IMR-90 (cell line): ENCODE measurements around the gene BZW2. TPM values are rescaled to one million over a fixed set of nuclear protein-coding genes. Genes with fewer than 3 reads are reported as not detected.

Experiments used
- ATAC-seq: fragments of 200-7000 bp; cut with Tn5 transposase; 2 replicates; pipeline ENCODE4 v1.9.1; 2020; ENCODE audit warnings: low read depth, mild to moderate bottlenecking, moderate library complexity
- BruUV-seq: library from RNA; stranded (reverse); fragments of 400-500 nt; replicated peaks from 2 replicates; lab custom pipeline; 2021; lab: Mats Ljungman, UMichigan
- CTCF ChIA-PET: fragments of 300-600 bp; formaldehyde crosslinking; extraction: SDS; loops from one replicate; lab custom pipeline; 2021; ENCODE audit warnings: antibody characterized with exemption; lab: Yijun Ruan, JAX
- POLR2A ChIA-PET: fragments of 300-600 bp; sonication (Branson Sonifier 250); formaldehyde crosslinking; loops from one replicate; lab custom pipeline; 2022; ENCODE audit warnings: antibody characterized with exemption; ENCODE audit not compliant: unreplicated experiment; lab: Charles Lee
- DNase-seq: peaks from one replicate; pipeline ENCODE4 v3.0.0; 2013
- H2AFZ ChIP-seq: replicated peaks from 2 replicates; pipeline ENCODE3; 2013; ENCODE audit warnings: low read length, mild to moderate bottlenecking; ENCODE audit not compliant: poor library complexity
- H2AK5ac ChIP-seq: 2 replicates; pipeline ENCODE4 v1.6.1; 2013; ENCODE audit warnings: low read depth, low read length, inconsistent platforms
- H2AK9ac ChIP-seq: replicated peaks from 2 replicates; pipeline ENCODE3; 2013; ENCODE audit warnings: mild to moderate bottlenecking, low read depth, low read length, moderate library complexity; ENCODE audit not compliant: poor library complexity
- H2BK120ac ChIP-seq: 2 replicates; pipeline ENCODE4 v1.6.1; 2013; ENCODE audit warnings: low read depth, low read length, inconsistent platforms
- H2BK15ac ChIP-seq: 3 replicates; pipeline ENCODE4 v1.6.1; 2013; ENCODE audit warnings: low read depth, low read length, inconsistent platforms
- H2BK20ac ChIP-seq: 2 replicates; pipeline ENCODE4 v1.6.1; 2013; ENCODE audit warnings: low read depth, mild to moderate bottlenecking, inconsistent platforms, low read length, moderate library complexity
- H2BK5ac ChIP-seq: 2 replicates; pipeline ENCODE4 v1.6.1; 2013; ENCODE audit warnings: mild to moderate bottlenecking, low read depth, low read length, inconsistent platforms; ENCODE audit not compliant: poor library complexity, severe bottlenecking
- H3K14ac ChIP-seq: replicated peaks from 2 replicates; pipeline ENCODE4 v1.6.1; 2013; ENCODE audit warnings: low read depth, low read length, inconsistent platforms
- H3K18ac ChIP-seq: 2 replicates; pipeline ENCODE4 v1.6.1; 2013; ENCODE audit warnings: low read depth, low read length, control low read depth
- H3K23ac ChIP-seq: 2 replicates; pipeline ENCODE4 v1.6.1; 2013; ENCODE audit warnings: low read depth, low read length, inconsistent platforms
- H3K27ac ChIP-seq: 2 replicates; pipeline ENCODE4 v1.5.1; 2013; ENCODE audit warnings: mild to moderate bottlenecking, control low read depth, low read length; ENCODE audit not compliant: insufficient read depth
- H3K27me3 ChIP-seq: 2 replicates; pipeline ENCODE4 v1.6.1; 2013; ENCODE audit warnings: low read length; ENCODE audit not compliant: control insufficient read depth, insufficient read depth
- H3K36me3 ChIP-seq: 2 replicates; pipeline ENCODE4 v1.6.1; 2013; ENCODE audit warnings: low read length, mixed read lengths; ENCODE audit not compliant: control insufficient read depth, insufficient read depth
- H3K4ac ChIP-seq: 2 replicates; pipeline ENCODE4 v1.6.1; 2013; ENCODE audit warnings: low read depth, low read length, inconsistent platforms
- H3K4me1 ChIP-seq: 2 replicates; pipeline ENCODE4 v1.6.1; 2013; ENCODE audit warnings: low read length, mixed read lengths; ENCODE audit not compliant: control insufficient read depth, insufficient read depth
- H3K4me2 ChIP-seq: 2 replicates; pipeline ENCODE4 v1.6.1; 2013; ENCODE audit warnings: low read depth, mild to moderate bottlenecking, control low read depth, low read length, moderate library complexity
- H3K4me3 ChIP-seq: 2 replicates; pipeline ENCODE4 v1.5.1; 2013; ENCODE audit warnings: low read depth, mild to moderate bottlenecking, control low read depth, low read length, moderate library complexity; ENCODE audit not compliant: insufficient read depth
- H3K56ac ChIP-seq: 2 replicates; pipeline ENCODE4 v1.6.1; 2013; ENCODE audit warnings: low read length, inconsistent platforms; ENCODE audit not compliant: insufficient read depth; ENCODE audit errors: extremely low read depth
- H3K79me1 ChIP-seq, 2 experiments: 2 replicates each; pipeline ENCODE4 v1.6.1; 2013; ENCODE audit warnings: low read length in 2 of 2, inconsistent platforms in 1 of 2, low read depth in 1 of 2
- H3K9ac ChIP-seq: 2 replicates; pipeline ENCODE4 v1.6.1; 2013; ENCODE audit warnings: low read depth, low read length, control low read depth
- H3K9me1 ChIP-seq: 2 replicates; pipeline ENCODE4 v1.6.1; 2013; ENCODE audit warnings: low read length, inconsistent platforms; ENCODE audit not compliant: insufficient read depth
- H3K9me3 ChIP-seq: 2 replicates; pipeline ENCODE4 v1.6.1; 2013; ENCODE audit warnings: low read length; ENCODE audit not compliant: control insufficient read depth, insufficient read depth
- H4K20me1 ChIP-seq: 2 replicates; pipeline ENCODE4 v1.6.1; 2013; ENCODE audit warnings: low read length, inconsistent platforms; ENCODE audit not compliant: insufficient read depth
- H4K5ac ChIP-seq: 2 replicates; pipeline ENCODE4 v1.6.1; 2013; ENCODE audit warnings: mild to moderate bottlenecking, low read depth, low read length, control low read depth
- H4K8ac ChIP-seq, 2 experiments: 2 replicates each; pipeline ENCODE4 v1.6.1; 2013; ENCODE audit warnings: low read depth in 2 of 2, low read length in 2 of 2, control low read depth in 1 of 2, inconsistent platforms in 1 of 2
- H4K91ac ChIP-seq: 2 replicates; pipeline ENCODE4 v1.6.1; 2013; ENCODE audit warnings: low read depth, low read length, inconsistent platforms; ENCODE audit not compliant: insufficient read depth
- FOS ChIP-seq: fragments of 150-350 bp; IDR thresholded peaks from 2 replicates; pipeline ENCODE4 v1.6.1; 2016; ENCODE audit warnings: low read depth, low read length
- WGBS, 2 experiments: methylation state at CpG; one replicate each; pipeline versions ENCODE4 v1.1.5 to v1.1.7; 2013; ENCODE audit warnings: missing lambda C conversion rate in 2 of 2; ENCODE audit not compliant: insufficient read length in 1 of 2; ENCODE audit errors: extremely low coverage in 2 of 2; 5-methylcytosine and 5-hydroxymethylcytosine counted together
- dilution Hi-C: fragments of 300-500 bp; cut with HindIII; formaldehyde crosslinking; loops from one replicate; pipeline ENCODE4 v1.14.3; 2018; ENCODE audit warnings: low sequenced_read_pairs; ENCODE audit not compliant: unreplicated experiment
- in situ Hi-C: fragments of 300-500 bp; cut with MboI; formaldehyde crosslinking; loops from 3 replicates; pipeline ENCODE4 v1.14.3; 2019; ENCODE audit warnings: low sequenced_read_pairs, inconsistent platforms, mixed read lengths
- intact Hi-C: fragments of 100-400 bp; cut with micrococcal nuclease; formaldehyde crosslinking; loops from 2 replicates; pipeline ENCODE4 v1.10.0; 2022
- polyA plus RNA-seq, 3 experiments: library from polyadenylated mRNA; depleted of rRNA; stranded (reverse); fragments of >200 nt; gene quantifications; 2 replicates each; pipeline ENCODE4 v1.2.3, GENCODE V29; 2012; ENCODE audit warnings: low replicate concordance in 1 of 3
- total RNA-seq: library from RNA; depleted of rRNA; stranded (reverse); fragments of >200 nt; gene quantifications from 2 replicates; pipeline ENCODE4 v1.2.3, GENCODE V29; 2012

BZW2 gene
- total and polyA plus RNA-seq, 2 of the 4 experiments (the other 2 are of a cell fraction), result 58.1 to 92.9 TPM

DNA sequence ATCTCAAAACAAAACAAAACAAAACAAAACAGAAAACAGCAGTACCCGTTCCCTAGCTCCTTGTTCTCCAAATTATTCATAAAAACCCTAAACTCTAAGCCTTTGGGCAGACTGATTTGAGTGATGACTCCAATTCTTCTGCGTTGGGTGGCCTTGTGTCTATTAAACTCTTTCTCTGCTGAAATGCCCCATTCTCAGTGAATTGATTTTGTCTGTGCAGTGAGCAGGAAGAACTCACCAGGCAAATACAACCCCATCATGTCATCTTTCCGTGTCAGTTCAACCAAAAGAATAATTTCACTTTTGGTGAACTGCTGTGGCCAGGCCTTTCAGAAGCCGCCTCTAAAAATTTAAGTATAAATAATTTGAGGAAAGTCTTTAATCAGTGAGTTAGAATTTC, 89.0 kb downstream of the BZW2 start:
- Histone ChIP-seq H3K79me1 (no peaks in the 10 kb centered on the region), H4K20me1 (no peaks in the 10 kb centered on the region), H2AFZ (no peak overlapping the region), H3K36me3 (no peaks in the 10 kb centered on the region), H2BK15ac (no peak overlapping the region), H2BK5ac (no peak overlapping the region), H2AK9ac (no peak overlapping the region), H3K9ac (no peak overlapping the region), H3K4ac (no peak overlapping the region), H2BK20ac (no peak overlapping the region), H3K18ac (no peak overlapping the region), H2BK120ac (no peak overlapping the region), H3K4me3 (no peak overlapping the region), H4K5ac (no peak overlapping the region), H3K4me2 (no peak overlapping the region), H3K27ac (no peak overlapping the region), H3K9me3 (no peaks in the 10 kb centered on the region), H4K91ac (no peak overlapping the region), H3K23ac (no peak overlapping the region), H3K27me3 (no peaks in the 10 kb centered on the region), H3K14ac (no peak overlapping the region), H3K56ac (no peak overlapping the region), H3K9me1 (peaks cover 3% of the 10 kb centered on the region; the same call in 1 of the 2 replicates), H2AK5ac (no peak overlapping the region), H3K4me1 (peaks cover 1% of the 10 kb centered on the region; the same call in 1 of the 2 replicates), H4K8ac (no peak overlapping the region)
- no peak for TF ChIP-seq FOS
- in situ Hi-C loops, result no loop called here
- DNase-seq (no peak), ATAC-seq (no peak)
- BruUV-seq, result no TSS peak
- CTCF ChIA-PET, result no interaction called here
- intact Hi-C loops, result no loop called here
- dilution Hi-C loops, result no loop called here
- POLR2A ChIA-PET, result no interaction called here
- no CpG with 5 or more reads among the region's 4 CpGs for WGBS, 2 experiments
